HG02759 (cell line): ENCODE results near the gene DLG1.

Source experiments
- ATAC-seq: cut with Tn5 transposase; IDR thresholded peaks from one replicate; pipeline ENCODE4 v1.9.1; 2021; ENCODE audit warnings: mild to moderate bottlenecking, moderate library complexity; ENCODE audit not compliant: unreplicated experiment

Gene DLG1

GRCh38 chr3:197021729-197022404 lies 276.5 kb downstream of the DLG1 start:
- no peak for ATAC-seq

GRCh38 chr3:197021231-197021630 lies 277.2 kb downstream of the DLG1 start:
- ATAC-seq: no peak

GRCh38 chr3:197019535-197019934 lies 278.9 kb downstream of the DLG1 start:
- ATAC-seq: no peak

GRCh38 chr3:197019021-197019420 lies 279.4 kb downstream of the DLG1 start:
- ATAC-seq: no peak

- ATAC-seq: no peak
Observed at GRCh38 chr3:197017003-197017402, 281.4 kb downstream of the DLG1 start.

- no peak for ATAC-seq
Observed at GRCh38 chr3:197015790-197016736, 282.3 kb downstream of the DLG1 start.

- ATAC-seq: no peak
Observed at GRCh38 chr3:197014942-197015575, 283.4 kb downstream of the DLG1 start.

GRCh38 chr3:197014024-197014423 lies 284.4 kb downstream of the DLG1 start:
- ATAC-seq: no peak

GRCh38 chr3:197012540-197012883 lies 285.9 kb downstream of the DLG1 start:
- no peak for ATAC-seq

GRCh38 chr3:197011780-197012539 lies 286.5 kb downstream of the DLG1 start:
- no peak for ATAC-seq

GRCh38 chr3:197010556-197011351 lies 287.7 kb downstream of the DLG1 start:
- ATAC-seq: no peak

- no peak for ATAC-seq
Observed at GRCh38 chr3:197009532-197010019, 288.8 kb downstream of the DLG1 start.

- ATAC-seq: no peak
Observed at GRCh38 chr3:197008436-197009209, 289.8 kb downstream of the DLG1 start.

- no peak for ATAC-seq
Observed at GRCh38 chr3:197007953-197008352, 290.5 kb downstream of the DLG1 start.

- ATAC-seq: no peak
Observed at GRCh38 chr3:197007296-197007940, 291.0 kb downstream of the DLG1 start.

- no peak for ATAC-seq
Observed at GRCh38 chr3:197006860-197007259, 291.6 kb downstream of the DLG1 start.

- ATAC-seq: no peak
Observed at GRCh38 chr3:197006446-197006845, 292.0 kb downstream of the DLG1 start.

- peak; percentile 2 for ATAC-seq
Observed at GRCh38 chr3:197003461-197004385, 294.7 kb downstream of the DLG1 start.
